GM12873 (cell line): ENCODE results near the gene ZNF213.

ENCODE experiments used
- CTCF ChIP-seq: IDR thresholded peaks from 2 replicates; pipeline ENCODE4 v1.5.1; 2012; ENCODE audit warnings: low read depth, mild to moderate bottlenecking, moderate library complexity, low read length, control low read depth; ENCODE audit not compliant: insufficient read depth; ENCODE audit errors: missing control alignments

ZNF213 gene

GRCh38 chr16:3157229-3158025, 22.6 kb downstream of the ZNF213 start:
- no peak for TF ChIP-seq CTCF

GRCh38 chr16:3158026-3158509, 23.2 kb downstream of the ZNF213 start:
- no peak for TF ChIP-seq CTCF

- no peak for TF ChIP-seq CTCF
Measured at GRCh38 chr16:3158510-3159314, 23.9 kb downstream of the ZNF213 start.

GRCh38 chr16:3161235-3162018, 26.6 kb downstream of the ZNF213 start:
- TF ChIP-seq CTCF, result no peak

- TF ChIP-seq CTCF, result no peak
Measured at GRCh38 chr16:3164121-3164991, 29.5 kb downstream of the ZNF213 start.

GRCh38 chr16:3165111-3165822, 30.4 kb downstream of the ZNF213 start:
- no peak for TF ChIP-seq CTCF
